OCI-LY7 (cell line): ENCODE measurements around the gene KRTAP10-3. TPM values are rescaled to one million over a fixed set of nuclear protein-coding genes. Genes with fewer than 3 reads are reported as not detected.

Source experiments
- BruUV-seq: library from RNA; stranded (reverse); fragments of 400-500 nt; replicated peaks from 2 replicates; lab custom pipeline; 2021; lab: Mats Ljungman, UMichigan
- CTCF ChIA-PET: fragments of 300-600 bp; sonication (Branson Sonifier 250); formaldehyde crosslinking; loops from one replicate; lab custom pipeline; 2022; ENCODE audit warnings: antibody characterized with exemption; ENCODE audit not compliant: unreplicated experiment; lab: Charles Lee
- POLR2A ChIA-PET: fragments of 300-600 bp; sonication (Branson Sonifier 250); formaldehyde crosslinking; loops from one replicate; lab custom pipeline; 2022; ENCODE audit warnings: antibody characterized with exemption; lab: Charles Lee
- DNase-seq: peaks from one replicate; pipeline ENCODE4 v3.0.0-alpha.2; 2015; ENCODE audit warnings: low spot score
- H2AFZ ChIP-seq: fragments of 200-600 bp; sonication (generic), shearing (Covaris generic); 2 replicates; pipeline ENCODE4 v1.6.1; 2014; ENCODE audit warnings: mild to moderate bottlenecking, antibody characterized with exemption, low read length, moderate library complexity
- H3K27ac ChIP-seq: fragments of 200-600 bp; sonication (generic); 2 replicates; pipeline ENCODE4 v1.5.1; 2014; ENCODE audit warnings: mixed run types, low read depth, mild to moderate bottlenecking, moderate library complexity, low read length, inconsistent platforms; ENCODE audit not compliant: poor library complexity, severe bottlenecking
- H3K36me3 ChIP-seq: fragments of 200-600 bp; sonication (generic); 2 replicates; pipeline ENCODE4 v1.6.1; 2014; ENCODE audit warnings: mild to moderate bottlenecking, antibody characterized with exemption, low read length, moderate library complexity, mixed read lengths; ENCODE audit not compliant: insufficient read depth
- H3K4me1 ChIP-seq: fragments of 200-600 bp; sonication (generic); 2 replicates; pipeline ENCODE4 v1.5.1; 2014; ENCODE audit warnings: mild to moderate bottlenecking, low read length; ENCODE audit not compliant: insufficient read depth, poor library complexity, severe bottlenecking
- H3K4me2 ChIP-seq: fragments of 200-600 bp; sonication (generic); 2 replicates; pipeline ENCODE4 v1.6.1; 2014; ENCODE audit warnings: mild to moderate bottlenecking, low read length
- H3K4me3 ChIP-seq: fragments of 200-600 bp; sonication (generic); 2 replicates; pipeline ENCODE4 v1.5.1; 2014; ENCODE audit warnings: mild to moderate bottlenecking, low read depth, low read length; ENCODE audit not compliant: poor library complexity, severe bottlenecking
- H3K79me2 ChIP-seq: fragments of 200-600 bp; sonication (generic); 2 replicates; pipeline ENCODE4 v1.6.1; 2016; ENCODE audit warnings: low read depth, mild to moderate bottlenecking, low read length, moderate library complexity, mixed read lengths; ENCODE audit not compliant: insufficient read depth
- H3K9me2 ChIP-seq: fragments of 200-600 bp; sonication (generic); 2 replicates; pipeline ENCODE4 v1.6.1; 2016; ENCODE audit warnings: mild to moderate bottlenecking, low read length, mixed read lengths; ENCODE audit not compliant: insufficient read depth
- H3K9me3 ChIP-seq: fragments of 200-600 bp; sonication (generic); 2 replicates; pipeline ENCODE4 v1.6.1; 2014; ENCODE audit warnings: mild to moderate bottlenecking, mixed run types, low read length, mixed read lengths
- H4K20me1 ChIP-seq: fragments of 200-600 bp; sonication (generic); 2 replicates; pipeline ENCODE4 v1.6.1; 2014; ENCODE audit warnings: mild to moderate bottlenecking, antibody characterized with exemption, low read length, moderate library complexity, mixed read lengths; ENCODE audit not compliant: insufficient read depth
- CTCF ChIP-seq: fragments of 200-600 bp; sonication (generic); conservative IDR thresholded peaks from 2 replicates; pipeline ENCODE4 v1.5.1; 2014; ENCODE audit warnings: mild to moderate bottlenecking, antibody characterized with exemption, low read length, moderate library complexity, mixed read lengths
- EZH2phosphoT487 ChIP-seq: fragments of 200-600 bp; sonication (generic); IDR thresholded peaks from 2 replicates; pipeline ENCODE4 v1.6.1; 2018; ENCODE audit warnings: low read depth, borderline replicate concordance, mild to moderate bottlenecking, mixed run types, antibody characterized with exemption, low read length, moderate library complexity, mixed read lengths
- intact Hi-C: fragments of 100-400 bp; cut with micrococcal nuclease; formaldehyde crosslinking; loops from one replicate; pipeline ENCODE4 v1.10.0; 2022; ENCODE audit not compliant: unreplicated experiment
- total RNA-seq, 2 experiments: library from RNA; depleted of rRNA in 1 of 2; stranded (reverse); fragments of >200 nt in 1 of 2; shearing (Covaris generic) in 1 of 2; gene quantifications; 2 replicates each; pipeline ENCODE4 v1.2.3, GENCODE V29; 2014 to 2022

KRTAP10-3 gene
- total RNA-seq, 2 experiments from 2014 or later: not detected

- Histone ChIP-seq H3K9me3 (no peaks in the 10 kb centered on the region; the same call in 1 of the 2 replicates), H3K4me2 (no peak overlapping the region), H3K4me3 (no peak overlapping the region), H4K20me1 (no peaks in the 10 kb centered on the region), H3K79me2 (no peaks in the 10 kb centered on the region), H3K36me3 (no peaks in the 10 kb centered on the region), H3K4me1 (no peaks in the 10 kb centered on the region), H2AFZ (no peak overlapping the region), H3K27ac (no peak overlapping the region), H3K9me2 (no peaks in the 10 kb centered on the region)
- intact Hi-C loops: no loop called here
- DNase-seq: no peak
- ChIA-PET POLR2A (no interaction called here), CTCF (no interaction called here)
- no TSS peak for BruUV-seq
- TF ChIP-seq CTCF: no peak
- TF ChIP-seq EZH2phosphoT487: no peak
Measured at GRCh38 chr21:44522753-44523204, 35.8 kb downstream of the KRTAP10-3 start.

GRCh38 chr21:44521928-44522752, 36.5 kb downstream of the KRTAP10-3 start:
- Histone ChIP-seq H3K27ac (no peak overlapping the region), H3K4me2 (no peak overlapping the region), H3K4me1 (no peaks in the 10 kb centered on the region), H3K9me2 (no peaks in the 10 kb centered on the region), H3K36me3 (no peaks in the 10 kb centered on the region), H3K79me2 (no peaks in the 10 kb centered on the region), H3K9me3 (no peaks in the 10 kb centered on the region; the same call in 1 of the 2 replicates), H2AFZ (no peak overlapping the region), H4K20me1 (no peaks in the 10 kb centered on the region), H3K4me3 (no peak overlapping the region)
- intact Hi-C loops: no loop called here
- ChIA-PET POLR2A (no interaction called here), CTCF (no interaction called here)
- TF ChIP-seq EZH2phosphoT487 (no peak), CTCF (no peak)
- no peak for DNase-seq
- BruUV-seq: no TSS peak

GRCh38 chr21:44521301-44521927, 37.2 kb downstream of the KRTAP10-3 start:
- H3K4me2 ChIP-seq: no peak overlapping the region
- POLR2A ChIA-PET: no interaction called here
- H3K9me3 ChIP-seq: no peaks in the 10 kb centered on the region; the same call in 1 of the 2 replicates
- no peaks in the 10 kb centered on the region for H4K20me1 ChIP-seq
- DNase-seq: no peak
- no peak overlapping the region for H3K4me3 ChIP-seq
- H3K27ac ChIP-seq: no peak overlapping the region
- no peaks in the 10 kb centered on the region for H3K36me3 ChIP-seq
- no TSS peak for BruUV-seq
- TF ChIP-seq CTCF (no peak), EZH2phosphoT487 (no peak)
- intact Hi-C loops: no loop called here
- no peak overlapping the region for H2AFZ ChIP-seq
- H3K79me2 ChIP-seq: no peaks in the 10 kb centered on the region
- no peaks in the 10 kb centered on the region for H3K4me1 ChIP-seq
- no peaks in the 10 kb centered on the region for H3K9me2 ChIP-seq
- CTCF ChIA-PET: no interaction called here
